GM06990 (cell line): ENCODE measurements around the gene RNFT2.
"Not testable (repeated sequence)": the region's sequence is repeated elsewhere in the genome, so short reads cannot be mapped to it uniquely, and the experiment has no call there.

Source experiments
- DNase-seq: peaks from one replicate; pipeline ENCODE4 v3.0.0-alpha.2; 2011; ENCODE audit not compliant: insufficient read length; ENCODE audit errors: extremely low read depth
- H3K27me3 ChIP-seq: replicated peaks from 2 replicates; pipeline ENCODE4 v1.6.0; 2011; ENCODE audit warnings: low read length; ENCODE audit not compliant: control insufficient read depth, insufficient read depth
- H3K36me3 ChIP-seq: 2 replicates; pipeline ENCODE4 v1.5.1; 2011; ENCODE audit warnings: low read length; ENCODE audit not compliant: control insufficient read depth, insufficient read depth
- H3K4me3 ChIP-seq: replicated peaks from 2 replicates; pipeline ENCODE4 v1.5.1; 2011; ENCODE audit warnings: low read depth, mild to moderate bottlenecking, control low read depth, low read length
- CTCF ChIP-seq: IDR thresholded peaks from 2 replicates; pipeline ENCODE4 v1.5.1; 2011; ENCODE audit warnings: low read length, control low read depth, mild to moderate bottlenecking, inconsistent platforms; ENCODE audit not compliant: insufficient read depth, poor library complexity, severe bottlenecking

The RNFT2 gene

GRCh38 chr12:116744766-116745165 is 6.7 kb downstream of the RNFT2 start:
- Histone ChIP-seq H3K27me3 (no peaks in the 10 kb centered on the region), H3K36me3 (peaks cover 4% of the 10 kb centered on the region), H3K4me3 (no peak overlapping the region)
- no peak for TF ChIP-seq CTCF
- DNase-seq = no peak

GRCh38 chr12:116745554-116745953 is 7.4 kb downstream of the RNFT2 start:
- H3K27me3 ChIP-seq = no peaks in the 10 kb centered on the region
- H3K36me3 ChIP-seq = peaks cover 5% of the 10 kb centered on the region
- no peak for TF ChIP-seq CTCF

GRCh38 chr12:116749884-116750283 is 11.8 kb downstream of the RNFT2 start:
- TF ChIP-seq CTCF = no peak

More at GRCh38 chr12:116745554-116745953, 7.4 kb downstream of the RNFT2 start:
- DNase-seq = no peak
- H3K4me3 ChIP-seq = no peak overlapping the region

GRCh38 chr12:116750298-116750697 is 12.2 kb downstream of the RNFT2 start:
- no peak for DNase-seq

More at GRCh38 chr12:116749884-116750283, 11.8 kb downstream of the RNFT2 start:
- no peak for DNase-seq
- no peak overlapping the region for H3K4me3 ChIP-seq
- peaks cover 4% of the 10 kb centered on the region for H3K36me3 ChIP-seq
- H3K27me3 ChIP-seq = no peaks in the 10 kb centered on the region

GRCh38 chr12:116754097-116754496 is 16.0 kb downstream of the RNFT2 start:
- H3K36me3 ChIP-seq = not testable (repeated sequence)

More at GRCh38 chr12:116750298-116750697, 12.2 kb downstream of the RNFT2 start:
- TF ChIP-seq CTCF = no peak
- H3K27me3 ChIP-seq = no peaks in the 10 kb centered on the region
- H3K4me3 ChIP-seq = no peak overlapping the region
- peaks cover 4% of the 10 kb centered on the region for H3K36me3 ChIP-seq

GRCh38 chr12:116754783-116755182 is 16.7 kb downstream of the RNFT2 start:
- H3K36me3 ChIP-seq, H3K27me3 ChIP-seq, DNase-seq, H3K4me3 ChIP-seq: not testable (repeated sequence)

More at GRCh38 chr12:116754097-116754496, 16.0 kb downstream of the RNFT2 start:
- not testable (repeated sequence) for H3K27me3 ChIP-seq, H3K4me3 ChIP-seq, DNase-seq
